Islet precursor cell (in vitro differentiated cells): Measurements from ENCODE around the gene PIAS1.
"Not testable (repeated sequence)": the region's sequence is repeated elsewhere in the genome, so short reads cannot be mapped to it uniquely, and the experiment has no call there.

Experiments used
- DNase-seq: peaks from one replicate; pipeline ENCODE4 v3.0.0-alpha.2; 2018

Gene PIAS1

DNA sequence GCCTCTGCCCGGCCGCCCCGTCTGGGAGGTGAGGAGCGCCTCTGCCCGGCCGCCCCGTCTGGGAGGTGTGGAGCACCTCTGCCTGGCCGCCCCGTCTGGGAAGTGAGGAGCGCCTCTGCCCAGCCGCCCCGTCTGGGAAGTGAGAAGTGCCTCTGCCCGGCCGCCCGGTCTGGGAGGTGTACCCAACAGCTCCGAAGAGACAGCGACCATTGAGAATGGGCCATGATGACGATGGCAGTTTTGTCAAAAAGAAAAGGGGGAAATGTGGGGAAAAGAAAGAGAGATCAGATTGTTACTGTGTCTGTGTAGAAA lies 168.3 kb downstream of the PIAS1 start:
- DNase-seq: not testable (repeated sequence)

DNA sequence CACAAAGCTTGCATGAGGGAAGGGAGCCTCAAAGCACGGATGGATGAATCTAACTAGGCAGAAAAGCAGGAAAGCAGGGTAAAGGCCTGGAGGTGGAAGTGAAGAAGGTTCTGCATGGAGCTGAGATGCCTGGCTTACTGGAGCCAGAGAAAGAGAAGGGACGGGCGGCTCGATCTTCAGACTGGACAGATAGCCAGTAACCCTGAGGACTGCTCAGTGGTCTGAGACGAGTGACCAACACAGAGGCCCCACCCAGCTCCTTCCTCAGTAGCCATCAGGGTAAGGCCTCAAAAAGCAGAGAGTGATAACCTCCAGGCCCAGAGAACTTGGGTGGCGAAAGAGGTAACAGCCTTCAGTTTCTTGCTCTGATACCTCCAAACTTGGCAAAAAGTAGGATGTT lies 169.1 kb downstream of the PIAS1 start:
- DNase-seq: no peak

DNA sequence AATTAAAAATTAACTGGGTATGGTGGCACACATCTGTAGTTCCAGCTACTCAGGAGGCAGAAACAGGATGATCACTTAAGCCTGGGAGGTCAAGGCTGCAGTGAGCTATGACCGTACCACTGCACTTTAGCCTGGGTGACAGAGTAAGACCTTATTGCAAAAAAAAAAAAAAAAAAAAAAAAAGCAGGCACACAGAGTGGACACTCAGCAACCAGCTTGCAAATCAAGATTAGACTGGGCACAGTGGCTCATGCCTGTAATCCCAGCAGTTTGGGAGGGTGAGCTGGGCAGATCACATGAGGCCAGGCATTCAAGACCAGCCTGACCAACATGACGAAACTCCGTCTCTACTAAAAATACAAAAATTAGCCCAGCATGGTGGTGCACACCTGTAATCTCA lies 170.0 kb downstream of the PIAS1 start:
- peak; percentile 12 for DNase-seq

DNA sequence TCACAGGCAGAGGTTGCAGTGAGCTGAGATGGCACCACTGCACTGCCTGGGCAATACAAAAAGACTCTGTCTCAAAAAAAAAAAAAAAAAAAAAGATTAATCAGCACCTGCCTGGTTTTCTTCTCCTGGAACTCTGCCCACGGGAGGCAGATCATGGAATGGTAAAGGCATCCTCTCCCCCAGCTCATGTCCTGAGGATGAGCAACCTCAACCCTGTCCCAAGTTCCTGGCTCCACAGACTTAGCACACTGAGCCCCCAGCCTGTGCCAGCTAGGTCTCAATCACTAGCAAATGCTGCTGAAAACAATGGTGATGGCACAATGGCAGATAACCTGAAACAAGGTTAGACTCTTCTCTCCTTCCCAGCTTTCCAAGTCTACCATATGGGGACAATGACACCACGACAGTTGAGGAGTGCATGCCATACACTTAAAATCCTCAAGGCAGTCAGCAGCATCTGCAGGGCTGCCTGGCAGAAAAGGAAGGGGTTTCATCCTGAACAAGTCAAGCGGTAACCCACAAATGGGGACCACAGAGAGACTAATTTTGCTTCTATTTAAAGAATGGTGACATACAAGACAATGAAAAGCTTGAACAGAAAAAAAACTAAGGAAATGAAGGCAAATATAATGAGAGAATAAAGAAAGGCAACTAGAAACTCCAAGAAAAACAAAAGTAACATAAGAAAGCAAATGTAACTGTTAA lies 170.6 kb downstream of the PIAS1 start:
- no peak for DNase-seq

DNA sequence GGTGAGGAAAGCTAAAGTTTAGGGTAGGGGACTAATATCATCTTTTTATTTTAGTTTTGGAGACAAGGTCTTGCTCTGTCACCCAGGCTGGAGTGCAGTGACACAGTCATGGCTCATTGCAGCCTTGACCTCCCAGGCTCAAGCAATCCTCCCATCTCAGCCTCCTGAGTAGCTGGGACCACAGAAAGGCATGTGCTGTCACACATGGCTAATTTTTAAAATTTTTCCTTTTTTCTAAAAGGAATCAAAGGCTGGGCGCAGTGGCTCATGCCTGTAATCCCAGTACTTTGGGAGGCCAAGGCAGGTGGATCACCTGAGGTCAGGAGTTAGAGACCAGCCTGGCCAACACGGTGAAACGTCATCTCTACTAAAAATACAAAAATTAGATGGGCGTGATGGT lies 171.3 kb downstream of the PIAS1 start:
- not testable (repeated sequence) for DNase-seq

DNA sequence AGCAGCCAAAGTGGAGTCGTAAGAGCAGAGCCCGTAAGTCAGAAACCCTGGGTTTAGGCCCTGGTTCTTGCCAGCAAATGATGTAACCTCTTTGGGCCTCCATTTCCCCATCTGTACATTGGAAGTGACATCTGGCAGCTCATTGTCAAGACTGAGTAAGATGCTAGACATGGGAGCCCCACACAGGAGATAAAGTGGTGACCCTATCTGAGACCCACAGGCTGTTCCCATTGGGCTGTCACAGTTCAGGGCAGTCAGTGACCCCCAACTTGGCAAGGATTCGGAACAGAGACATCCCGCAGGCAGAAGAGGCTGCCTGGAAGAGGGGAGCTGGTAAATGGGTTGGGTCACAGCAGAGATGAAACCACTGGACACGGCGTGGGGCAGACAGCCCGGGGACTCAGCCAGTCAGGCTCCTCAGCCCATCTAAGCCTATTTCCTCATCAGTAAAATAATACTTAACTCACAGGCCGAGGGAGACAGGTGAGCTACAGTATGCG lies 173.6 kb downstream of the PIAS1 start:
- DNase-seq: no peak

DNA sequence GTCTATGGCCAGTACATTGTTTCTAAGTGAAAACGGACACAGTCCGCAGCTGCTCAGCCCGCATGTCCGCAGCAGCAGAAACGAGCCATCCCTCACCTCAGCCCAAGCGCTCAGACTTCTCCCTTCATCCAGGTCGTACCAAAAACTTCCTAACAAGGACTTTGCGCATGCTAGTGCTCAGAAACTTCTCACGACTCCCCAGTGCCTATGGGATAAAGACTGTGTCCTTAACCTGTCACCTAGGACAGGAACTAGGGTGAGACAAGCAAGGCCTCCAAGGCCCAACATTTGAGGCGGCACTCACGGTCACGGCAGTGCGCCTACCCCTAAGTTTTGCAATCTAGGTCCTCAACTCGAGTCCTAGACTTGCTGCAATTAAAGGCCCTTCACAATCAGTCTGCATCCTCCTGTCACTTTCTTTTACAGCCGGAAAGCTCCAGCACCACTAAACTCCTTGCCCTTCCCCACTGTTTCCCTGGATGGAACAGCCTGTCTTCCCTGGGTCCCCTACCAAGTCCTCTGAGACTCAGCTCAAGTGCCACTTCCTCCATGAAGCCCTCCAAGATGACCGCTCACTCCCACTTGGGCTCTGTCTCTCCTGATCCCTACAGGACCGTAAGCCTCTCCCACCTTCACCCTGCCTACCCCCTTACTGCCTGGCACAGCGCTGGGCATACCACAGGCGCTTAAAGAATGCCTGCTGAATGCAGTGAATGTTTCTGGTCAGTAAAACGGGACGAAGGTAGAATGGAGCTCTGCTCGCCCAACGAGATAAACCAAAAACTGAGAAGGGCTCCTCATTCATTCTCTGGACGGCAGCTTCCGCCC lies 174.2 kb downstream of the PIAS1 start:
- peak; percentile 54 for DNase-seq

DNA sequence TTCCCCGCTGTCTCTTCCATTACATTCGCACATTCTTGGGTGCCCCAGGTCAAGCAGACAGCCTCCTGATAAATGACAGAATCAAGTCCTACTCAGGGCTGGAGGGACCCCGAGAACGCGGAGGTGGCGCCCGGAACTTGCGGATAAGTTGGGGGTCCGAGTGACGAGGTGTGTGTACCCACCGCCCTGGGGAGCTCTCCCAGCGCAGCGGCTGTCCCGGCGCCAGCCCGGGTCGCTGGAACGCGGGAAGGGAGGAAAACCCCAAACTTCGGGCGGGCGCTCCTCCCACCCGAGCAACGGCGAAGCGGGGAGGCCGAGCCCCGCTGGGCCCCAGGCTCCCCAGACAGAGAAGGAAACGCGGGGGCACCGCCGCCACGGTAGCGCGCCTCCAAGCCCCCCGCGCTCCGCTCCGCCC lies 174.9 kb downstream of the PIAS1 start:
- no peak for DNase-seq

DNA sequence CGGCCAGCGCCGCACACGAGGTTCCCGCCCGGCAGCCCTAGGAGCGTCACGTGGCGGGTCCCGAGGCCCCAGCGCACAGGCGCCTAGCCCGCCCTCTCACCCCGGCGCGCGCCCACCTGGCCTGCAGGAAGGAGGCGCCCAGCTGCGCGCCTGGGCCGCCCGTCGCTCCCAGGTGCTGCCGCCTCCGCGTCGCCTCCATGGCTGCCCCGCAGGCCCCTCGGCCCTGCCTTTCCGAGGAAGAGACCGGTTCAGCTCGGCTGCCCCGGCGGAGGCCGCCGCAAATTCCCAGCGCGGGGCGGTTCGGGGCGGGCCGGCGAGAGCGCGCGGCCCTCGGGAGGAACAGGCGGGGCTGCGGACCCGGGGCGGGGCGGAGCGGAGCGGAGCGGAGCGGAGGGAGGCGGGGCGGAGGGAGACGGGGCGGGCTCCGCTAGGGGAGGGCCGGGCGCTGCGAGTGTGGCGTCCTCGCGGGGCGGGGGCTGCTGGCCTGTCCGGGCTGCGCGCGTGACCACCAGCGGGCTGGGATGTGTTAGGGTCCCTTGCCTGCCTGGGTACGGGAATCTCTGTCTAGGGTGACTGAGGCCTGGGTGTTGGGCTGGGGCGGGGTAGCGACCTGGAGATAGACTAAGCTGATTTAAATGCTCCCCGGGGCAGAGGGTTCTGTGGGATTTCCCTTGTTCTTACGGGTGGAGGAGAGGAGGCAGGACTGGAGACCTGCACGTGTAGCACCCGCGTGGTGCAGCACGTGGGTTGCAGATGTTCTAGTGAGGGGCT lies 175.5 kb downstream of the PIAS1 start, which contains the start of gene CLN6:
CLN6 (minus strand) TSS at position 343 of the 771 bp plus-strand sequence; CDS start at position 199, 144 bp downstream.
- peak; percentile 92 for DNase-seq

DNA sequence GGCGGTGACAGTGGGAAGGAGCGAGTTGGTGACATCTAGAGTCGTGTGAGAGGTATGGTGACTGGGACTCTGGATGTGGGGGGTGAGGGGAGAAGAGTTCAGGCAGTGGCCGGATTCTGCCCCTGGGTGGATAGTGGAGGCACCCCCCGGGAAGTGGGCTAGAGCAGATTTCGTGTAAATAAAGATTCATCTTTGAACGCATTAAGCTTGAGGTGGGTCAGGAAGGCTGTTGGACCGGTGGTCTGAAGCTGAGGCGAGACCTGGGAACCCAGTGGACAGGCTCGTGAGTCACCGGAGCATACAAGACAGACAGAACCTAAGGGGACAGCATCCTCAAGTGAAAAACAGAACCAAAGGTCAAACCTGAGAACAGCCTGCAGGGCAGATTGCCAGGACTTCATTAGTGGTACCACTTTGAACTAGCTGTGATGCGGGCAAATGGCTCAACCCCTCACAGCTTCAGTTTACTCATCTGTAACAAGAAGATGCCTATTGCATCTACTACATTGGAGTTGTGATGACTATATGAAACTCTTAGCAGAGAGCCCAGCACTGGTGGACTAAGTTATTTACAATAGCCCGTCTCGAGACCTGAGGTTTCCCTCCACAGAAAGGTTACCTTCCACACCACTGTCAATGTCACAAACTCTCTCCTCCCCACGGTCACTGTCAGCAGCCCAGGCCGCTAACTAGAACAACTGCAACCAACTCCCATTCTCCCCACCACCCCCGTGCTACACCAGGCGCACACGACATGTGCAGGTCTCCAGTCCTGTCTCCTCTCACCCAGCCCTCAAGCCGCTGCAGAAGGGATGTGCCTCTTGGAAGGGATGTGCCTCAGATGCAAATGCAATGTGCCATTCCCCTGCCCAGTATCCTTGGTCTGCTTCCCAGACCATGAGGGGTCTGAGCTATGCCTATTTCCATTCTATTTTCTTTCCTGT lies 176.3 kb downstream of the PIAS1 start:
- DNase-seq: no peak

DNA sequence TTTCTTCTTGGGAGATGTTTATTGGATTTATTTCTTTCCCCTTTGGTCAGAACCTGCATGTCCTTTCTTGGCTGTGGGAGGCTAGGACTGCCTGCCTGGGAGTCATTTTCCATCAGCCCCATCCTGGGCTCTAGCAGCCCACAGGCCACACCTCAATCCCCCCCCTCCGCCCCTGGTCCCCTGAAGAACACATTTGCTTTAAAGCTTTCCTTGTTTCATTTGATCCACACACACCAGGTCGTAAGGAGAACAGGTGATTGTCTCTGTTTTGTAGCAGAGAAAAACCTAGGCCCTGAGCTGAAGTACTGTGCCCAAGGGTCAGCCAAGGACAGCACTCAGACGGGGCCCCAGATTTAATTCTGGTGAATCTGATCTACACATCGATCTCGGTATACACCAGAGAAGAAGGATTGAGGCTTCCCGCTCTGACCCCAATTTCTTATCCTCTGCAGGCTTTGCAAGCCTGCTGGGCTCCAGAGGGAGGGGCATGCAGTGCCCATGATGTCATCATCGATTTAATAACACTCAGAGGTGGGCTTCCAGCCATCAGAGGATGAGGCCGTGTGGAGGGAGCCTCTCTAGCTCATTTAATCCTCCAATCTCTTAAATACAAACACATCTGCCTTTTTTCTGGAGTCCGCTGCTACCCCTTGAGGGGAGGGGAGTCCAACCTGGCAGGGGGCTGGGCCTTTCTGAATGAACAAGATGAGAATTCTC lies 177.1 kb downstream of the PIAS1 start:
- DNase-seq: no peak

DNA sequence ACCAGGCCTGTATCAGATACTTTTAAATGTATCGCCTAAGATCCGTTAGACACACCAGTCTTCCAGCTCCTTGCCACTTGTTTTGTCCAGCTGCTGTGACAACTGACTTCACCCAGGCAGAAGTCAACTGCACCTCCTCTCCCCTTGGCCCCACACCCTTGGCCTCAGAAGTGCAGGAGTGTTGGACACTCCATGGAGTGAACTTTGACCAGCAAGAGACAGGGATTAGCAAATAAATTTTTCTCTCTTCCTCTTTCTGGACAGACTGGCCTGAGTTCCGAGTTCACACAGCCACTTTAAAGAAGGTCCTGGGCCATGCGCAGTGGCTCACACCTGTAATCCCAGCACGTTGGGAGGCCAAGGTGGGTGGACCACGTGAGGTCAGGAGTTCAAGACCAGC lies 178.3 kb downstream of the PIAS1 start:
- no peak for DNase-seq

DNA sequence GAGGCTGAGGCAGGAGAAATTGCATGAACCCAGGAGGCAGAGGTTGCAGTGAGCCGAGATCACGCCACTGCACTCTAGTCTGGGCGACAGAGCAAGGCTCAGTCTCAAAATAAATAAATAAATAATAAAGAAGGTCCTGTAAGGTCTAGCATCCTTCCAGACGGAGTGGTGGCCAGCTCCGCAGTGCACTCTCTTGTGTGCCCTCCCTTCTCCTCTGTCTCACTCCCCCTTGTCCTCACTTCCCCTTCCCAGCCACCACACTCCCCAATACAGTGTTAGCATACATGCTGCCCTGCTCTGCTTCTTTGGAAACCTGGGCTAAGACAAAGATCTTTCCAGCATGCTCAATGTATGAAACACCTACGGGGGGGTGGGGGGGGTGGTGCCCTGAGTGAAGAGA lies 178.8 kb downstream of the PIAS1 start:
- DNase-seq: no peak

DNA sequence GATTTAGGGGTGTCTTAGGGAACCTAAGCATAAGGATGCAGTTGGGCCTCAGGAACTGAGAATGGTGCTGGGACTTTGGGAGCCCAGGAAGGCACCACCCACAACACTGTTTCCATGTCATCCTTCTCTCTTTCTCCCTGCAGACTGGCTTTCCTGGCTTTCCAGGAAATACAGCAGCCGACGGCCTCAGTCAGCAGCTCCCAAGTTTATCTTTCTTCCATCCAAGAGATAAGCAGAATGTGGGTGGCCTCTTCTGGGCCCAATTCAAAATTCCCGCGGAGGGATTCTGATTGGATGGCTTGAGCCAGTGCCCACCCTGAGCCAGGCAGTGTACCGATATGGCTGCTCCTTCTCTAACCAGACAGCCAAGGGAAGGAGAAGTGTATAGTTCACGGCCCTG lies 179.9 kb downstream of the PIAS1 start:
- no peak for DNase-seq

DNA sequence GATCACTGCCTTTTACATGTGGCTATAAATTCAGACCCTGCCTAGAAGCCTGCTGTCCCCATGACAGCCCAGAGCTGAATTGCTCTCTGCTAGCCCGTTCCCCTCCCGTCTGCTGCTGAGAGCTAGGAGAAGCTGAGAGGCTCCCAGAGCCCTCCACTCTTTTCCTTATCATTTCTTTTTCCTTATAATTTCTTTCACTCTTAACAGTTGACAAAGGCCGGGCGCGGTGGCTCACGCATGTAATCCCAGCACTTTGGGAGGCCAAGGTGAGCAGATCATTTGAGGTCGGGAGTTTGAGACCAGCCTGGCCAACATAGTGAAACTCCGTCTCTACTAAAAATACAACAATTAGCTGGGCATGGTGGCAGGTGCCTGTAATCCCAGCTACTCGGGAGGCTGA lies 180.4 kb downstream of the PIAS1 start:
- DNase-seq: not testable (repeated sequence)

DNA sequence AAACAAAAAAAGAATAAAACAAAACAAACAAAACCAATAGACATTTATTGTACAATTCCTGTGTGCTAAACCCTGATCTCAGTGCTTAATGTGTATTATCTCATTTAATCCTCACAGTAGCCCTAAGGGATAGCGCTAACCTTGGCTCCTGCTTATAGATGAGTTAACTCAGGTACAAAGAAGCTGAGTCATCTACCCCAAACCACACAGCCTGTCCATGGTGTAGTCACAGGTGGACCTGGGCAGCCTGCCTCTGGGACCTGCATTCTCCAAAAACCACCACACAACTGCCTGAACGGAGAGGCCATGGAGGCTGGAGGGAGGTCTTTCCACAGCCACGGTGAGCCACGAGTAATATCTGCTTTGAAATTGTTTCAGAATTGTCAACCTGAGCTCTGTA lies 180.9 kb downstream of the PIAS1 start:
- peak; percentile 66 for DNase-seq

DNA sequence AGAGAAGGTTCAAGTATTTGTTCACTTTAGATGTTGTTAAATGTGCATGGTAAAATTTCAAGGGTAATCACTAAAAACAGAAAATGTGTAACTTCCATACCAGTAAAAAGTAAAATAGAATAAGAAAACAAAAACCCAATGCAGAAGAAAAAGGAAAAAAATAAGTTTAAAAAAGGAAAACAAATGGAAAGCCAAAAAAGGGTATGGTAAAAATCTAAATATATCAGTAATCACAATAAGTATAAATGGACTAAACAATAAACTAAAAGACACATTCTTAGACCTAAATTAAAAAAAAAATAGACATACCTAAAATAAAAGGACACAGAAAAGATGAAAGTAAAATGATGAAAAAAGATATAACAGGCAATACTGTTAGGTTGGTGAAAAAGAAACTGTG lies 184.9 kb downstream of the PIAS1 start:
- DNase-seq: no peak

DNA sequence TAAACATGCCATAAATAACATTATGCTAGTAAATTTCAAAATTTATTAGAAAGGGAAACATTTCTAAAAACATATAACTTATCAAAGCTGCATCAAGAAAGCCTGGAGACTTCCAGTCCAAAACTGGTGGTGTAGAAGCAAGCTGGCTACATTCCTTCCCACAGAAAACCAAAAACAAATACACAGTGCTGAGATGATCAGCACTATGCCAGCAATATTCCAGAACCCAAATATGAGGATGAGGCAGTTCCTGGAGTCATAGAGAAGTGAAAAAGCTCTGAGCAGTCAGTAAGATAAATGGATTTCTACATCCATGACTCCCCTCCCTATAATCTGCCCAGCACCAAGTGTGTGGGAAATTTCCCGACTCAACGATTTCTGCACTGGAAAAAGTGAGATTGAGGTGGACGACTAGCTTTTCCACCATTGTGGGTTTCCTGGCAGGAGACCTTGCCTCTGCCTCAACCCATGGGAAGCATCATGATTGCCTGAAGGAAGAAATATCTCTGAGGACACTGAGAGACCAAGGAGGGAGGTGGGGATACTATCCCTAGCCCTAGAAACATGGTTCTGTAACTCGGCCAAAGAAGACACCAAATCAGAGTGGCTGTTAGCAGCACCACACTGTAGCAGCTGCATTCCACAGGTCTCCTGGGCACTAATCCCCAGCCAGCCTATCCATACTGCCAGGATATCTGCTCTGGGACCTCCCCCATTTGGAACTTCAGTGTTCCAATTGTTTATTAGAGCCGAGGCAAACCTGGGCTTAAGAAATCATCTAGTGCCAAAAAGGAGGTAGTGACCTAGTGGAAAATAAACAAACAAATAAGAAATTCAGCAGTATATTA lies 187.2 kb downstream of the PIAS1 start:
- no peak for DNase-seq
